GM18867 (cell line): ENCODE results near the gene ACAP3.

Experiments used
- ATAC-seq: cut with Tn5 transposase; IDR thresholded peaks from one replicate; pipeline ENCODE4 v1.9.1; 2021; ENCODE audit warnings: mild to moderate bottlenecking, moderate library complexity; ENCODE audit not compliant: unreplicated experiment

ACAP3 gene

GRCh38 chr1:1290238-1290731 lies 17.4 kb downstream of the ACAP3 start:
- no peak for ATAC-seq

- ATAC-seq: no peak
Measured at GRCh38 chr1:1287288-1288110, 20.2 kb downstream of the ACAP3 start.

- ATAC-seq: no peak
Measured at GRCh38 chr1:1286313-1287261, 21.1 kb downstream of the ACAP3 start.

GRCh38 chr1:1285611-1286311 lies 22.0 kb downstream of the ACAP3 start:
- ATAC-seq: no peak

- ATAC-seq: no peak
Measured at GRCh38 chr1:1285102-1285571, 22.6 kb downstream of the ACAP3 start.

- no peak for ATAC-seq
Measured at GRCh38 chr1:1284221-1285101, 23.3 kb downstream of the ACAP3 start.

- ATAC-seq: no peak
Measured at GRCh38 chr1:1283821-1284220, 23.9 kb downstream of the ACAP3 start.

GRCh38 chr1:1282998-1283397 lies 24.7 kb downstream of the ACAP3 start:
- ATAC-seq: no peak

- no peak for ATAC-seq
Measured at GRCh38 chr1:1281533-1282321, 26.0 kb downstream of the ACAP3 start.

- no peak for ATAC-seq
Measured at GRCh38 chr1:1280782-1281481, 26.8 kb downstream of the ACAP3 start.

- no peak for ATAC-seq
Measured at GRCh38 chr1:1279028-1279427, 28.7 kb downstream of the ACAP3 start.

- no peak for ATAC-seq
Measured at GRCh38 chr1:1278620-1279019, 29.1 kb downstream of the ACAP3 start.

GRCh38 chr1:1275836-1276235 lies 31.9 kb downstream of the ACAP3 start:
- ATAC-seq: no peak

GRCh38 chr1:1274931-1275431 lies 32.7 kb downstream of the ACAP3 start:
- ATAC-seq: no peak

GRCh38 chr1:1274299-1274930 lies 33.3 kb downstream of the ACAP3 start:
- ATAC-seq: peak; percentile 18

- peak; percentile 84 for ATAC-seq
Measured at GRCh38 chr1:1273512-1274298, 34.0 kb downstream of the ACAP3 start, which contains the start of gene UBE2J2. Gene UBE2J2 (minus strand): TSS chr1:1273854. CDS start chr1:1267992, 5,862 bp downstream.

- ATAC-seq: peak; percentile 5
Measured at GRCh38 chr1:1273209-1273511, 34.6 kb downstream of the ACAP3 start.
